Colonic mucosa (tissue), 4 donors: ENCODE measurements around the gene MOB3C. TPM values are rescaled to one million over a fixed set of nuclear protein-coding genes. Genes with fewer than 3 reads are reported as not detected.

Experiments
- DNase-seq: peaks from one replicate; pipeline ENCODE4 v3.0.0-alpha.2; 2020
- H3K27ac ChIP-seq: fragments of 200-600 bp; one replicate; pipeline ENCODE4 v1.8.0; 2021
- H3K27me3 ChIP-seq: fragments of 200-600 bp; one replicate; pipeline ENCODE4 v1.8.0; 2021
- H3K36me3 ChIP-seq: fragments of 200-600 bp; one replicate; pipeline ENCODE4 v1.8.0; 2021
- H3K4me1 ChIP-seq: fragments of 200-600 bp; one replicate; pipeline ENCODE4 v1.8.0; 2021; ENCODE audit warnings: mild to moderate bottlenecking
- H3K4me3 ChIP-seq: fragments of 200-600 bp; one replicate; pipeline ENCODE4 v1.8.0; 2021
- H3K9ac ChIP-seq, 2 donors: one replicate each; pipeline ENCODE4 v1.7.0; 2013; ENCODE audit warnings: control low read depth in 2 of 2, low read depth in 2 of 2, low read length in 2 of 2
- H3K9me3 ChIP-seq: fragments of 200-600 bp; one replicate; pipeline ENCODE4 v1.8.0; 2021
- intact Hi-C: fragments of 100-400 bp; cut with DNase I; formaldehyde crosslinking; loops from one replicate; pipeline ENCODE4 v1.14.1; 2022
- total RNA-seq, 2 donors: library from RNA; stranded (reverse); fragmentation: NEBNext Ultra II Directional in 1 of 2; extraction: Animal tissue kit (Norgen Biotek cat#: 25700) in 1 of 2; gene quantifications; one replicate each; pipeline ENCODE4 v1.2.1, GENCODE V29; 2021
- TF ChIP-seq, protein P1 (sequence below): fragments of 200-600 bp; IDR thresholded peaks from one replicate; pipeline ENCODE4 v1.8.0; 2022; ENCODE audit warnings: antibody characterized with exemption, mild to moderate bottlenecking
- donor health status: healthy.
- donor health status: DM: no; HTN: no; CAD: no.
- donor health status: DM: no; HTN: no; CAD: no.

The MOB3C gene
- total RNA-seq, 2 donors from 2014 or later, result 11.8 to 16.3 TPM

DNA sequence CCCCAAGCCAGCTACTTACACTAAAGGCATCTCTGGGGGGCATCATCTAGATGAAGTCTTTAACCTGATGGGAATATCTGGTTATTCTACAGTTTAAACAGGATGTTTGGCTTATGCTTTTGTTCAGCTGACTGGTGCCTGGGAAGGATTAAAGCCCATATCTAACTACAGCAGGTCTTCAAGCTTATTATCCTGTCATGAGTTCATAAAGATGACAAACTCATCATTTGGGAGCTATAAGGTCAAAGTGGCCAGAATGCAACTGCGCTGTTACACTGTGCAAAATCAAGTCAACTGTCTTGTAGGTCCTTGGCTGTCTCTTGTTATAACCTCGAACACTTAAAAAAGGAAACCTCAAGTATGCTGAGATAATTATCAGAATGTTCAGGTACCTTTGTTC, 18.6 kb upstream of the MOB3C start:
- DNase-seq, result no peak
- Histone ChIP-seq H3K4me1 (peaks cover 4% of the 10 kb centered on the region), H3K9me3 (no peaks in the 10 kb centered on the region), H3K4me3 (no peak overlapping the region), H3K27me3 (no peaks in the 10 kb centered on the region), H3K9ac (no peak overlapping the region), H3K36me3 (no peaks in the 10 kb centered on the region), H3K27ac (no peak overlapping the region)
- intact Hi-C loops, result no loop called here
- TF ChIP-seq, protein P1, sequence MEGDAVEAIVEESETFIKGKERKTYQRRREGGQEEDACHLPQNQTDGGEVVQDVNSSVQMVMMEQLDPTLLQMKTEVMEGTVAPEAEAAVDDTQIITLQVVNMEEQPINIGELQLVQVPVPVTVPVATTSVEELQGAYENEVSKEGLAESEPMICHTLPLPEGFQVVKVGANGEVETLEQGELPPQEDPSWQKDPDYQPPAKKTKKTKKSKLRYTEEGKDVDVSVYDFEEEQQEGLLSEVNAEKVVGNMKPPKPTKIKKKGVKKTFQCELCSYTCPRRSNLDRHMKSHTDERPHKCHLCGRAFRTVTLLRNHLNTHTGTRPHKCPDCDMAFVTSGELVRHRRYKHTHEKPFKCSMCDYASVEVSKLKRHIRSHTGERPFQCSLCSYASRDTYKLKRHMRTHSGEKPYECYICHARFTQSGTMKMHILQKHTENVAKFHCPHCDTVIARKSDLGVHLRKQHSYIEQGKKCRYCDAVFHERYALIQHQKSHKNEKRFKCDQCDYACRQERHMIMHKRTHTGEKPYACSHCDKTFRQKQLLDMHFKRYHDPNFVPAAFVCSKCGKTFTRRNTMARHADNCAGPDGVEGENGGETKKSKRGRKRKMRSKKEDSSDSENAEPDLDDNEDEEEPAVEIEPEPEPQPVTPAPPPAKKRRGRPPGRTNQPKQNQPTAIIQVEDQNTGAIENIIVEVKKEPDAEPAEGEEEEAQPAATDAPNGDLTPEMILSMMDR, result no peak

DNA sequence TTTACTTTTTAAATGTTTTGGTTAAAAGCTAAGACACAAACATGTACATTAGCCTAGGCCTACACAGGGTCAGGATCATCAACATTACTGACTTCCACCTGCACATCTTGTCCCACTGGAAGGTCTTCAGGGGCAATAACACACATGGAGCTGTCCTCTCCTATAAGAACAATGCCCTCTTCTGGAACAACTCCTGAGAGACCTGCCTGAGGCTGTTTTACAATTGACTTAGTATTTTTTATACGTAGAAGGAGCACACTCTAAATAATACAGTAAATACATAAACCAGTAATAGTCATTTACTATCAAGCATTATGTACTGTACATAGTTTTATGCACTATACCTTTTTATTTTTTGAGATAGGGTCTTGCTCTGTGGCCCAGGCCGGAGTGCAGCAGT, 14.1 kb upstream of the MOB3C start:
- DNase-seq, result no peak
- H3K27ac ChIP-seq, result no peak overlapping the region
- TF ChIP-seq, protein P1, result no peak
- H3K9me3 ChIP-seq, result no peaks in the 10 kb centered on the region
- no peaks in the 10 kb centered on the region for H3K36me3 ChIP-seq
- intact Hi-C loops, result no loop called here
- no peaks in the 10 kb centered on the region for H3K4me1 ChIP-seq
- H3K9ac ChIP-seq, result no peak overlapping the region
- H3K4me3 ChIP-seq, result no peak overlapping the region
- H3K27me3 ChIP-seq, result no peaks in the 10 kb centered on the region

DNA sequence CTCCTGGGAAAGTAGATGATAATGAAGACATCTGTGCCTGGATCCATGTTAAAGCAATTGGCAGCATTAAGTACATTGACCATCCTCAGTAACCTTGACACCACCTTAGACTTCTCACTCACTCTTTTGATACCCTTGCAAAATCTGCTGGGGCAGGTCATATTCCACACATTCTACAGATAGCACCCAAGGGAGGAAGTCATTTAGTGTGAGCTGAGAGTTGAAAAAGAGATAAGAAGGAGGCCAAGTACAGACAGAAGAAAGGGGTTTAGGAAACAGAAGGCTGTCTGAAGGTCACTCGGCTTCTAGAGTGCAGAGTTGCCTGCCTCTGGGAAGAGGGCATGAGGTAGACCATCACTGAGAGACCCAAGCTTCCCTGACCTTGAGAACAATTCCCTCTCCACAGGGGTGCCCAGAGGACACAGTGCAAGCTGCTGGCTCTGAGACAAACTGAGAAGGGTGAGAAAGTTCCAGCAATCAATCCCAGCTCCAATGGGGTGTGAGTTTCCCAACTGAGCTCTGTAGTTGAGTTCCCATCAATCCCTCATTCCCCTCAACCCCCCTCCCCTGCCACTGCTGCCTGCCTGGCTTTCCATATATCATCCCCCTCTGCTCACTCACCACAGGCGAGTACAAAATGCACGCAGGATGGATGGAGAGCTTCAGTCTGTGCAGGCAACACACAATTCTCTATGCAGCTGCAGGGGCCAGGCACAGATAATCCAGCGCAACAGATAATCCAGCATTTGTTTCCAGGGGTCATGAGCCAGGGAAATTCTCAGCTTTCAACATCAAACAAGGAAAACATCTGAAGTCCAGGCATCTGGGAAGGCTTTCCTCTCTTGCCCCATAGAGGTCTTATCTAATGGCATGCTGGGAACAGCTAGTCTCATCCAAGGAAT, 7.4 kb upstream of the MOB3C start:
- no peaks in the 10 kb centered on the region for H3K27me3 ChIP-seq
- H3K4me3 ChIP-seq, result no peak overlapping the region
- no peak for DNase-seq
- H3K9ac ChIP-seq, result no peak overlapping the region
- H3K9me3 ChIP-seq, result no peaks in the 10 kb centered on the region
- H3K36me3 ChIP-seq, result no peaks in the 10 kb centered on the region
- no peak overlapping the region for H3K27ac ChIP-seq
- no peaks in the 10 kb centered on the region for H3K4me1 ChIP-seq
- intact Hi-C loops, result no loop called here
- TF ChIP-seq, protein P1, result no peak

DNA sequence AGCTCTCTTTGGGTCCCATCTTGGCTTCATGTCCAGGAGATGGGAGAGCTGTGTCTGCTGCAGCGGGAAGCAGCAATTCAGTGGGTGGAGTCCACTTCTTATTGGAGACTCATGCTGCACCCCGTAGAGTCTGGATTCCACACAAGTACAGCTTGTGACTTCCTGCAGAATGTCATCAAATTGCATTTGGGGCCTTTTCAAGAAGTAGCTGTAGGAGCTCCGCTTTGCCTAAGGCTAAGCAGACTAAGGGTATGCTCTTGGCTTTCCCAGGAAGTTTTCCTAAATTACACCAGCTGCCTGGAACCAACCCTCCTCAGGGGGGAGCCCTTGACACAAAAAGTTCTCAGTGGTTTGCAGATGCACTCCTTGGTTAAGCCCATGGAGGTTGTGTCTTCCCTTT, 5.7 kb upstream of the MOB3C start:
- intact Hi-C loops, result loop anchor here (1.0 kb wide), 1 partner anchor 103 kb away; no protein-coding TSS in a partner anchor
- H3K4me1 ChIP-seq, result no peaks in the 10 kb centered on the region
- TF ChIP-seq, protein P1, result peak; percentile 59
- no peaks in the 10 kb centered on the region for H3K36me3 ChIP-seq
- no peaks in the 10 kb centered on the region for H3K9me3 ChIP-seq
- no peak overlapping the region for H3K4me3 ChIP-seq
- peak; percentile 68 for DNase-seq
- no peaks in the 10 kb centered on the region for H3K27me3 ChIP-seq
- no peak overlapping the region for H3K27ac ChIP-seq
- H3K9ac ChIP-seq, result peak overlapping the region in 1 of 2 donors; percentile 42

DNA sequence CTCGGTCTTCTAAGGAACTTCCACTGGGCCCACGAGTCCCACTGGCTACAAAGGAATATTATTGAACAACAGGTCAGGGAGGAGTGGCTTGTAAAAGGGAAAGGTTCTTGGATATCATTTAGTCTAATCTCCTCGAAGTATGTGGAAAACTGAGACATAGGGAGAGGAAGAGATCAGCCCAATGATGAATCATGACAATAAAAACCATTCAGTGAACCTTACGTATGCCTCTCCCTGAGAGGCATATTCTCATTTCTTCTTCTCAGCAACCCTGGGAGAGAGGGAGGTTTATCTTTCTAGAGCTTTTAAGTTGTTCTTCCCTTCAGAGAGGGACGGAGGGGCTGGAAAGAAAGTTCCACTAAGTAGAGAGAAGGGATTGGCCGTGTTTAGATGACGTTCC, 5.3 kb upstream of the MOB3C start:
- H3K9me3 ChIP-seq, result no peaks in the 10 kb centered on the region
- no peak overlapping the region for H3K4me3 ChIP-seq
- TF ChIP-seq, protein P1, result no peak
- DNase-seq, result no peak
- intact Hi-C loops, result loop anchor here (1.0 kb wide), 1 partner anchor 103 kb away; no protein-coding TSS in a partner anchor
- no peaks in the 10 kb centered on the region for H3K36me3 ChIP-seq
- H3K27ac ChIP-seq, result no peak overlapping the region
- H3K27me3 ChIP-seq, result no peaks in the 10 kb centered on the region
- no peaks in the 10 kb centered on the region for H3K4me1 ChIP-seq
- peak overlapping the region in 1 of 2 donors; percentile 42 for H3K9ac ChIP-seq
